GM12801 (cell line): Measurements from ENCODE around the gene SEC16B.

ENCODE experiments used
- CTCF ChIP-seq: IDR thresholded peaks from one replicate; pipeline ENCODE4 v1.5.1; 2011; ENCODE audit warnings: control low read depth; ENCODE audit not compliant: insufficient read length; ENCODE audit errors: extremely low read depth

The SEC16B gene

GRCh38 chr1:177937931-177938330 is 31.9 kb downstream of the SEC16B start:
- no peak for TF ChIP-seq CTCF

GRCh38 chr1:177937174-177937770 is 32.6 kb downstream of the SEC16B start:
- TF ChIP-seq CTCF: no peak

- no peak for TF ChIP-seq CTCF
Measured at GRCh38 chr1:177935638-177936415, 34.0 kb downstream of the SEC16B start.

- TF ChIP-seq CTCF: no peak
Measured at GRCh38 chr1:177934927-177935326, 34.9 kb downstream of the SEC16B start.

GRCh38 chr1:177934461-177934860 is 35.4 kb downstream of the SEC16B start:
- no peak for TF ChIP-seq CTCF

- TF ChIP-seq CTCF: no peak
Measured at GRCh38 chr1:177933881-177934280, 36.0 kb downstream of the SEC16B start.

GRCh38 chr1:177932123-177932522 is 37.7 kb downstream of the SEC16B start:
- no peak for TF ChIP-seq CTCF
